Stimulated activated naive CD8-positive, alpha-beta T cell treated with anti-CD3 and anti-CD28 coated beads, Interleukin-15, Interleukin-2, amounts not matched to agents 100 U/mL and 50 U/mL, for 24 hours (primary cell): ENCODE results near the gene MYO15B.

Source experiments
- ATAC-seq: fragments of 150-1000 bp; cut with Tn5 transposase; one replicate; pipeline ENCODE4 v1.10.0; 2021
- DNase-seq: peaks from one replicate; pipeline ENCODE4 v3.0.0; 2021

Gene MYO15B

GRCh38 chr17:75602644-75603043, 15.0 kb downstream of the MYO15B start:
- DNase-seq (no peak), ATAC-seq (no peak)

- DNase-seq, result no peak
- ATAC-seq, result no peak
These were observed 15.5 kb downstream of the MYO15B start for GRCh38 chr17:75603123-75603522.

GRCh38 chr17:75604034-75604695, 16.6 kb downstream of the MYO15B start:
- DNase-seq (no peak), ATAC-seq (no peak)

GRCh38 chr17:75605790-75606189, 18.2 kb downstream of the MYO15B start:
- ATAC-seq (no peak), DNase-seq (no peak)

- DNase-seq, result no peak
- no peak for ATAC-seq
These were observed 19.5 kb downstream of the MYO15B start for GRCh38 chr17:75607086-75607485.

GRCh38 chr17:75610103-75610984, 22.7 kb downstream of the MYO15B start:
- DNase-seq, result no peak
- ATAC-seq, result no peak

- DNase-seq (no peak), ATAC-seq (no peak)
These were observed 24.3 kb downstream of the MYO15B start for GRCh38 chr17:75611851-75612429.

GRCh38 chr17:75612906-75613626, 25.5 kb downstream of the MYO15B start:
- DNase-seq (no peak), ATAC-seq (no peak)

- no peak for ATAC-seq
- DNase-seq, result no peak
These were observed 26.4 kb downstream of the MYO15B start for GRCh38 chr17:75614006-75614405.

- ATAC-seq (no peak), DNase-seq (no peak)
These were observed 27.1 kb downstream of the MYO15B start for GRCh38 chr17:75614556-75615270.

- DNase-seq (no peak), ATAC-seq (no peak)
These were observed 27.7 kb downstream of the MYO15B start for GRCh38 chr17:75615301-75615700.

- DNase-seq (no peak), ATAC-seq (no peak)
These were observed 29.0 kb downstream of the MYO15B start for GRCh38 chr17:75616521-75617122.

- ATAC-seq (no peak), DNase-seq (no peak)
These were observed 29.6 kb downstream of the MYO15B start for GRCh38 chr17:75617218-75617617.

- no peak for ATAC-seq
- DNase-seq, result no peak
These were observed 30.1 kb downstream of the MYO15B start for GRCh38 chr17:75617675-75618074.

GRCh38 chr17:75619506-75620431, 32.2 kb downstream of the MYO15B start:
- DNase-seq (peak; percentile 47), ATAC-seq (no peak)

- ATAC-seq, result no peak
These were observed 33.9 kb downstream of the MYO15B start for GRCh38 chr17:75621489-75621888.

GRCh38 chr17:75622076-75622475, 34.5 kb downstream of the MYO15B start:
- no peak for ATAC-seq

More at GRCh38 chr17:75621489-75621888, 33.9 kb downstream of the MYO15B start:
- no peak for DNase-seq

GRCh38 chr17:75622771-75623273, 35.2 kb downstream of the MYO15B start:
- no peak for DNase-seq
- ATAC-seq, result no peak

More at GRCh38 chr17:75622076-75622475, 34.5 kb downstream of the MYO15B start:
- no peak for DNase-seq

- DNase-seq, result no peak
- ATAC-seq, result no peak
These were observed 35.8 kb downstream of the MYO15B start for GRCh38 chr17:75623386-75623785.

- DNase-seq (no peak), ATAC-seq (no peak)
These were observed 36.4 kb downstream of the MYO15B start for GRCh38 chr17:75624021-75624420.
